HepG2 (cell line): Measurements from ENCODE around the gene SCAPER. TPM values are rescaled to one million over a fixed set of nuclear protein-coding genes. Genes with fewer than 3 reads are reported as not detected.

Experiments
- ATAC-seq: fragments of 200-7000 bp; cut with Tn5 transposase; 3 replicates; pipeline ENCODE4 v1.9.1; 2020; ENCODE audit warnings: mild to moderate bottlenecking, moderate library complexity
- BruUV-seq: library from RNA; stranded (reverse); fragments of 400-500 nt; replicated peaks from 2 replicates; lab custom pipeline; 2021; lab: Mats Ljungman, UMichigan
- CTCF ChIA-PET: fragments of 300-600 bp; formaldehyde crosslinking; extraction: SDS; loops from one replicate; lab custom pipeline; 2021; ENCODE audit warnings: low total read pairs, inconsistent platforms, low intra/inter-chr PET ratio; lab: Yijun Ruan, JAX
- POLR2A ChIA-PET: fragments of 350-600 bp; sonication (Branson Sonifier 250); formaldehyde crosslinking; loops from one replicate; lab custom pipeline; 2020; ENCODE audit warnings: antibody characterized with exemption, inconsistent platforms; lab: Yijun Ruan, JAX
- DNase-seq: peaks from one replicate; pipeline ENCODE4 v3.0.0-alpha.2; 2015; ENCODE audit warnings: low spot score
- FAIRE-seq: peaks from 3 replicates; lab custom pipeline; 2011; peaks lifted over from hg19 to GRCh38; lab: Jason Lieb, UNC
- H2AFZ ChIP-seq: one replicate; pipeline ENCODE4 v1.6.1; 2011; ENCODE audit warnings: low read length, inconsistent platforms
- H3K27ac ChIP-seq: fragments of 300-600 bp; 3 replicates; pipeline ENCODE4 v1.8.0; 2011; ENCODE audit warnings: mixed run types, mild to moderate bottlenecking, mixed read lengths, low read length, inconsistent platforms; ENCODE audit not compliant: insufficient read depth; ENCODE audit errors: extremely low read length
- H3K27me3 ChIP-seq, 2 experiments: fragments of 200-600 bp in 1 of 2; 2 replicates in 1 of 2; 3 replicates in 1 of 2; pipeline versions ENCODE4 v1.6.0 to v1.8.0; 2011; ENCODE audit warnings: low read length in 2 of 2, mild to moderate bottlenecking in 2 of 2, moderate library complexity in 2 of 2, inconsistent platforms in 1 of 2; ENCODE audit not compliant: insufficient read depth in 2 of 2, control insufficient read depth in 1 of 2
- H3K36me3 ChIP-seq, 2 experiments: fragments of 200-600 bp in 1 of 2; replicated peaks in 1 of 2; 2 replicates in 1 of 2; 3 replicates in 1 of 2; pipeline versions ENCODE4 v1.5.1 to v1.8.0; 2011; ENCODE audit warnings: low read length in 2 of 2, inconsistent platforms in 1 of 2; ENCODE audit not compliant: insufficient read depth in 2 of 2, control insufficient read depth in 1 of 2
- H3K4me1 ChIP-seq: 2 replicates; pipeline ENCODE4 v1.5.1; 2012; ENCODE audit warnings: low read length, inconsistent platforms; ENCODE audit not compliant: insufficient read depth
- H3K4me2 ChIP-seq: 2 replicates; pipeline ENCODE4 v1.6.0; 2011; ENCODE audit warnings: low read depth, low read length, inconsistent platforms
- H3K4me3 ChIP-seq, 3 experiments: fragments of 200-600 bp in 1 of 3; sonication (generic), shearing (Covaris generic) in 1 of 3; replicated peaks in 1 of 3; 2 replicates each; pipeline ENCODE4 v1.5.1; 2011 to 2016; ENCODE audit warnings: low read length in 3 of 3, inconsistent platforms in 2 of 3, low read depth in 2 of 3, mild to moderate bottlenecking in 2 of 3, control low read depth in 1 of 3, mixed read lengths in 1 of 3; ENCODE audit not compliant: insufficient read depth in 1 of 3
- H3K79me2 ChIP-seq: one replicate; pipeline ENCODE4 v1.6.1; 2011; ENCODE audit warnings: low read length, inconsistent platforms; ENCODE audit not compliant: insufficient read depth
- H3K9ac ChIP-seq: 2 replicates; pipeline ENCODE4 v1.6.0; 2011; ENCODE audit warnings: mild to moderate bottlenecking, low read depth, low read length, inconsistent platforms; ENCODE audit not compliant: insufficient read depth
- H3K9me3 ChIP-seq: 2 replicates; pipeline ENCODE4 v1.5.1; 2012; ENCODE audit warnings: mild to moderate bottlenecking, low read length
- H4K20me1 ChIP-seq: 2 replicates; pipeline ENCODE4 v1.6.0; 2011; ENCODE audit warnings: inconsistent platforms, mild to moderate bottlenecking, low read length, moderate library complexity; ENCODE audit not compliant: insufficient read depth
- HDAC6 ChIP-seq: fragments of 200-600 bp; sonication (generic); IDR thresholded peaks from 2 replicates; pipeline ENCODE4 v1.7.0; 2017; ENCODE audit warnings: mild to moderate bottlenecking, antibody characterized with exemption, low read length, low read depth
- MAFF ChIP-seq: IDR thresholded peaks from 2 replicates; pipeline ENCODE4 v1.6.1; 2011; ENCODE audit warnings: low read depth, low read length, improper control_type of control experiment
- MAFK ChIP-seq, 2 experiments: IDR thresholded peaks in 1 of 2; conservative IDR thresholded peaks in 1 of 2; 2 replicates each; pipeline ENCODE4 v1.6.1; 2011; ENCODE audit warnings: improper control_type of control experiment in 2 of 2, low read length in 2 of 2
- PATZ1 ChIP-seq: sonication (generic); formaldehyde crosslinking; IDR thresholded peaks from 2 replicates; pipeline ENCODE4 v1.4.0; 2020; ENCODE audit warnings: missing genetic modification reagents
- ZFP1 ChIP-seq: IDR thresholded peaks from 2 replicates; pipeline ENCODE4 v1.6.1; 2016
- ZNF660 ChIP-seq: sonication (generic); formaldehyde crosslinking; IDR thresholded peaks from 2 replicates; pipeline ENCODE4 v1.5.1; 2020; ENCODE audit warnings: mild to moderate bottlenecking, low read depth, missing genetic modification reagents, borderline replicate concordance
- ZNF709 ChIP-seq: sonication (generic); formaldehyde crosslinking; IDR thresholded peaks from 2 replicates; pipeline ENCODE4 v1.5.0; 2020; ENCODE audit warnings: mild to moderate bottlenecking, missing genetic modification reagents
- ZNF780A ChIP-seq: sonication (generic); formaldehyde crosslinking; IDR thresholded peaks from 2 replicates; pipeline ENCODE4 v1.8.0; 2022; ENCODE audit warnings: mild to moderate bottlenecking, missing genetic modification reagents, moderate library complexity
- WGBS: methylation state at CpG from one replicate; pipeline ENCODE4 v1.1.6; 2017; ENCODE audit warnings: low lambda C conversion rate; 5-methylcytosine and 5-hydroxymethylcytosine counted together
- in situ Hi-C: cut with HindIII; loops from 2 replicates; pipeline ENCODE4 v1.10.0; 2017; ENCODE audit warnings: low pct_unique_long_range_greater_than_20kb; ENCODE audit not compliant: extremely low pct_ligation_motif_present
- intact Hi-C: fragments of 100-400 bp; cut with micrococcal nuclease; formaldehyde crosslinking; loops from one replicate; pipeline ENCODE4 v1.10.0; 2022; ENCODE audit not compliant: unreplicated experiment
- polyA plus RNA-seq, 8 experiments: library from polyadenylated mRNA; depleted of rRNA in 3 of 8; stranded (reverse) in 7 of 8; unstranded in 1 of 8; fragments of >200 nt; fragmentation: Illumina TruSeq in 4 of 8; extraction: Trizol in 4 of 8; gene quantifications; 2 replicates each; pipeline versions ENCODE4 v1.2.1 to v1.2.3, GENCODE V29; 2011 to 2016; ENCODE audit warnings: low read depth in 4 of 8, missing spikeins in 1 of 8, mixed read lengths in 1 of 8; ENCODE audit not compliant: insufficient read depth in 1 of 8
- total RNA-seq, 5 experiments: library from RNA; depleted of rRNA; stranded (reverse); fragments of >200 nt; fragmentation: Illumina TruSeq; extraction: Trizol; gene quantifications; 2 replicates each; pipeline ENCODE4 v1.2.3, GENCODE V29; 2016; ENCODE audit warnings: low read depth in 1 of 5

SCAPER gene
- total and polyA plus RNA-seq, 2 of the 13 experiments (the other 11 are each of a cell fraction or from before 2014, with no cell fraction given), result 4.3 to 10.5 TPM

DNA sequence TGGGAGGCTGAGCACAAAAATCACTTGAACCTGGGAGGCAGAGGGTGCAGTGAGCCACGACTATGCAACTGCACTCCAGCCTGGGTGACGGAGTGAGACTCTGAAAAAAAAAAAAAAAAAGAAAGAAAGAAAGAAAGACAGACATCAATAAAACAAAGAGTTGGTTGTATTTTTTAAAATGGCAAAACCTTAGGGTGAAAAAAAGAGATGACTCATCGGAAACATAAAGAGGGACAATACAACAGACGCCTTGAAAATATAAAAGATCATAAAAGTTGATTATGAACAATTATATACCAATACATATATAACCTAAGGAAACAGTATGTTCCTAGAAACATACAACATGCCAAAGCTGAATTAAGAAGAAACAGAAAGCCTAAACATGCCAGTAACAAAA lies 92.8 kb downstream of the SCAPER start:
- FAIRE-seq (no peak), DNase-seq (no peak), ATAC-seq (no peak)
- intact Hi-C loops, result no loop called here
- no peaks in the 10 kb centered on the region for H3K79me2 ChIP-seq
- no TSS peak for BruUV-seq
- peak; percentile 50 to 81; a peak in 3 of 4 replicates for TF ChIP-seq MAFK (conservative IDR thresholded peaks at IDR 0.05 in 1 of 2, IDR thresholded peaks at IDR 0.05 in 1 of 2; ENCODE audit: low read length in 2 of 2)
- peak; percentile 68 for TF ChIP-seq MAFF
- no peak for TF ChIP-seq PATZ1
- H3K27ac ChIP-seq, result no peak overlapping the region
- CTCF ChIA-PET, result no interaction called here
- no peak overlapping the region for H3K4me2 ChIP-seq
- no peaks in the 10 kb centered on the region for H3K9me3 ChIP-seq
- WGBS, result 96% methylated on average over 4 of the region's 4 CpGs
- POLR2A ChIA-PET, result no interaction called here
- H3K36me3 ChIP-seq, result no peaks in the 10 kb centered on the region
- no peaks in the 10 kb centered on the region for H4K20me1 ChIP-seq
- H3K9ac ChIP-seq, result no peak overlapping the region
- no peaks in the 10 kb centered on the region for H3K4me1 ChIP-seq
- in situ Hi-C loops, result no loop called here
- H3K4me3 ChIP-seq, result no peak overlapping the region
- H2AFZ ChIP-seq, result no peak overlapping the region
- H3K27me3 ChIP-seq, result no peaks in the 10 kb centered on the region

- FAIRE-seq (no peak), ATAC-seq (no peak), DNase-seq (no peak)
- H4K20me1 ChIP-seq, result no peaks in the 10 kb centered on the region
- CTCF ChIA-PET, result no interaction called here
- no TSS peak for BruUV-seq
- no peaks in the 10 kb centered on the region for H3K9me3 ChIP-seq
- no peaks in the 10 kb centered on the region for H3K79me2 ChIP-seq
- POLR2A ChIA-PET, result no interaction called here
- H3K4me2 ChIP-seq, result no peak overlapping the region
- in situ Hi-C loops (no loop called here), intact Hi-C loops (no loop called here)
- H3K36me3 ChIP-seq, result no peaks in the 10 kb centered on the region
- no peaks in the 10 kb centered on the region for H3K4me1 ChIP-seq
- 95% methylated on average over 3 of the region's 3 CpGs for WGBS
- no peak overlapping the region for H3K4me3 ChIP-seq
- no peaks in the 10 kb centered on the region for H3K27me3 ChIP-seq
- TF ChIP-seq ZNF660 (CRISPR knock-in tag) (no peak), ZNF709 (CRISPR knock-in tag) (no peak), ZFP1 (no peak), HDAC6 (no peak), ZNF780A (CRISPR knock-in tag) (no peak)
- no peak overlapping the region for H3K27ac ChIP-seq
- H2AFZ ChIP-seq, result no peak overlapping the region
- H3K9ac ChIP-seq, result no peak overlapping the region
These were observed 95.6 kb downstream of the SCAPER start for GRCh38 chr15:76809412-76810103.
